ENCODE results near the gene LMAN2.

The LMAN2 gene

GRCh38 chr5:177296581-177296980, 54.9 kb downstream of the LMAN2 start:
- Histone ChIP-seq H3K36me3 (ENCODE audit: low read length) (peaks cover 20% of the 10 kb centered on the region; the same call in 1 of the 2 replicates), H3K4me2 (ENCODE audit: low read depth, low read length, poor library complexity, severe bottlenecking) (no peak overlapping the region), H4K20me1 (ENCODE audit: low read depth, low read length) (no peaks in the 10 kb centered on the region), H3F3A (ENCODE audit: insufficient read depth) (peaks cover 44% of the 10 kb centered on the region), H3K9me3 (ENCODE audit: insufficient read depth, low read length) (no peaks in the 10 kb centered on the region), H3K9ac (ENCODE audit: low read length) (no peak overlapping the region), H3K9me2 (replicated peaks; ENCODE audit: insufficient read depth, low read length) (no peaks in the 10 kb centered on the region), H2AFZ (ENCODE audit: low read depth, low read length, severe bottlenecking) (no peak overlapping the region), H3K4me3 (ENCODE audit: insufficient read depth, low read length, poor library complexity, severe bottlenecking) (no peak overlapping the region), H3K27me3 (ENCODE audit: low read length) (no peaks in the 10 kb centered on the region), H3K27ac (ENCODE audit: low read depth, low read length) (no peak overlapping the region), H3K79me2 (ENCODE audit: insufficient read depth, low read length) (no peaks in the 10 kb centered on the region)
- TF ChIP-seq EZH2phosphoT487 (conservative IDR thresholded peaks at IDR 0.05; ENCODE audit: low read length) (no peak), CTCF (IDR thresholded peaks at IDR 0.05; ENCODE audit: insufficient read depth, low read length, poor library complexity, severe bottlenecking) (no peak)

- H4K20me1 ChIP-seq (ENCODE audit: low read depth, low read length): no peaks in the 10 kb centered on the region
- H3K79me2 ChIP-seq (ENCODE audit: insufficient read depth, low read length): no peaks in the 10 kb centered on the region
- H3K9ac ChIP-seq (ENCODE audit: low read length): no peak overlapping the region
- TF ChIP-seq EZH2phosphoT487 (conservative IDR thresholded peaks at IDR 0.05; ENCODE audit: low read length) (no peak), CTCF (IDR thresholded peaks at IDR 0.05; ENCODE audit: insufficient read depth, low read length, poor library complexity, severe bottlenecking) (no peak)
- H3F3A ChIP-seq (ENCODE audit: insufficient read depth): peaks cover 38% of the 10 kb centered on the region
- H3K36me3 ChIP-seq (ENCODE audit: low read length): peaks cover 21% of the 10 kb centered on the region; the same call in 1 of the 2 replicates
- H3K4me3 ChIP-seq (ENCODE audit: insufficient read depth, low read length, poor library complexity, severe bottlenecking): no peak overlapping the region
- H3K4me2 ChIP-seq (ENCODE audit: low read depth, low read length, poor library complexity, severe bottlenecking): no peak overlapping the region
- no peaks in the 10 kb centered on the region for H3K27me3 ChIP-seq (ENCODE audit: low read length)
- no peaks in the 10 kb centered on the region for H3K9me3 ChIP-seq (ENCODE audit: insufficient read depth, low read length)
- no peaks in the 10 kb centered on the region for H3K9me2 ChIP-seq (replicated peaks; ENCODE audit: insufficient read depth, low read length)
- no peak overlapping the region for H2AFZ ChIP-seq (ENCODE audit: low read depth, low read length, severe bottlenecking)
- no peak overlapping the region for H3K27ac ChIP-seq (ENCODE audit: low read depth, low read length)
Observed at GRCh38 chr5:177295924-177296323, 55.5 kb downstream of the LMAN2 start.

GRCh38 chr5:177294632-177295031, 56.8 kb downstream of the LMAN2 start:
- no peak overlapping the region for H3K27ac ChIP-seq (ENCODE audit: low read depth, low read length)
- TF ChIP-seq CTCF (IDR thresholded peaks at IDR 0.05; ENCODE audit: insufficient read depth, low read length, poor library complexity, severe bottlenecking) (no peak), EZH2phosphoT487 (conservative IDR thresholded peaks at IDR 0.05; ENCODE audit: low read length) (no peak)
- no peaks in the 10 kb centered on the region for H4K20me1 ChIP-seq (ENCODE audit: low read depth, low read length)
- H3K9ac ChIP-seq (ENCODE audit: low read length): no peak overlapping the region
- H3K9me3 ChIP-seq (ENCODE audit: insufficient read depth, low read length): no peaks in the 10 kb centered on the region
- H3F3A ChIP-seq (ENCODE audit: insufficient read depth): peaks cover 28% of the 10 kb centered on the region
- no peak overlapping the region for H3K4me2 ChIP-seq (ENCODE audit: low read depth, low read length, poor library complexity, severe bottlenecking)
- no peaks in the 10 kb centered on the region for H3K27me3 ChIP-seq (ENCODE audit: low read length)
- H3K79me2 ChIP-seq (ENCODE audit: insufficient read depth, low read length): no peaks in the 10 kb centered on the region
- peaks cover 21% of the 10 kb centered on the region; the same call in 1 of the 2 replicates for H3K36me3 ChIP-seq (ENCODE audit: low read length)
- H2AFZ ChIP-seq (ENCODE audit: low read depth, low read length, severe bottlenecking): no peak overlapping the region
- no peaks in the 10 kb centered on the region for H3K9me2 ChIP-seq (replicated peaks; ENCODE audit: insufficient read depth, low read length)
- H3K4me3 ChIP-seq (ENCODE audit: insufficient read depth, low read length, poor library complexity, severe bottlenecking): no peak overlapping the region

Data from SU-DHL-6 (cell line).